Stomach (tissue), 9 donors: ENCODE measurements around the gene SRC. TPM values are rescaled to one million over a fixed set of nuclear protein-coding genes. Genes with fewer than 3 reads are reported as not detected.
A peak's percentile ranks its signal among the peaks of the same experiment; 100 is the strongest.

Experiments
- DNase-seq, 2 donors: peaks; one replicate each; pipeline versions ENCODE4 v3.0.0 to v3.0.0-alpha.2; 2013 to 2019
- H3K27ac ChIP-seq, 5 donors: fragments of 200-600 bp in 4 of 5; sonication (generic) in 4 of 5; one replicate each; pipeline ENCODE4 v1.5.1; 2013 to 2019; ENCODE audit warnings: mild to moderate bottlenecking in 1 of 5, moderate library complexity in 1 of 5
- H3K27me3 ChIP-seq, 3 donors: fragments of 200-600 bp; sonication (generic); one replicate each; pipeline ENCODE4 v1.5.1; 2017 to 2019; ENCODE audit warnings: mixed run types in 1 of 3
- H3K36me3 ChIP-seq, 4 donors: fragments of 200-600 bp; sonication (generic); 1 replicate in 3 of 4; 2 replicates in 1 of 4; pipeline ENCODE4 v1.5.1; 2016 to 2019
- H3K4me1 ChIP-seq, 4 donors: fragments of 200-600 bp; sonication (generic); one replicate each; pipeline ENCODE4 v1.5.1; 2016 to 2019
- H3K4me3 ChIP-seq, 4 donors: fragments of 200-600 bp; sonication (generic) in 3 of 4; one replicate each; pipeline ENCODE4 v1.5.1; 2016 to 2019; ENCODE audit warnings: mild to moderate bottlenecking in 1 of 4
- H3K9me3 ChIP-seq, 4 donors: fragments of 200-600 bp; sonication (generic); one replicate each; pipeline ENCODE4 v1.5.1; 2016 to 2019
- EP300 ChIP-seq: sonication (generic); formaldehyde crosslinking; IDR thresholded peaks from one replicate; pipeline ENCODE4 v1.6.1; 2017; ENCODE audit warnings: antibody characterized with exemption
- POLR2A ChIP-seq, 4 donors: fragments of 450-650 bp; IDR thresholded peaks; one replicate each; pipeline ENCODE4 v1.6.1; 2016; ENCODE audit warnings: antibody characterized with exemption in 4 of 4, control low read depth in 2 of 4, mild to moderate bottlenecking in 1 of 4, moderate library complexity in 1 of 4
- POLR2AphosphoS5 ChIP-seq, 3 donors: sonication (generic); formaldehyde crosslinking; IDR thresholded peaks; one replicate each; pipeline ENCODE4 v1.6.1; 2016; ENCODE audit warnings: antibody characterized with exemption in 3 of 3
- WGBS, 5 donors: extraction: QIAGEN DNeasy Blood & Tissue Kit in 3 of 5; methylation state at CpG; one replicate each; pipeline versions ENCODE4 v1.1.5 to v1.1.7; 2013 to 2018; 5-methylcytosine and 5-hydroxymethylcytosine counted together
- intact Hi-C: fragments of 100-400 bp; cut with DNase I; formaldehyde crosslinking; loops from one replicate; pipeline ENCODE4 v1.15.1; 2023; ENCODE audit warnings: low total_unique reads
- polyA plus RNA-seq, 3 donors: library from polyadenylated mRNA; stranded (reverse); fragments of 200-250 nt; gene quantifications; one replicate each; pipeline ENCODE4 v1.2.3, GENCODE V29; 2013
- total RNA-seq, 5 donors: library from RNA; depleted of rRNA; stranded (reverse); fragments of >200 nt; gene quantifications; one replicate each; pipeline versions ENCODE4 v1.1.0 to v1.2.3, GENCODE V29; 2014 to 2016
- TF ChIP-seq, protein P1 (sequence below), 7 experiments: fragments of 450-650 bp in 4 of 7; fragments of 200-600 bp in 3 of 7; sonication (generic) in 3 of 7; IDR thresholded peaks; one replicate each; pipeline ENCODE4 v1.5.1; 2016 to 2019; ENCODE audit warnings: antibody characterized with exemption in 7 of 7, control low read depth in 2 of 7, mild to moderate bottlenecking in 1 of 7
- donor health status: healthy with polysubstance abuse.
- donor health status: Bipolar disorder and iron deficiency.
- donor health status: healthy.

The SRC gene
- total and polyA plus RNA-seq, 8 donors: 31.6 to 471 (median 47.3) TPM

DNA sequence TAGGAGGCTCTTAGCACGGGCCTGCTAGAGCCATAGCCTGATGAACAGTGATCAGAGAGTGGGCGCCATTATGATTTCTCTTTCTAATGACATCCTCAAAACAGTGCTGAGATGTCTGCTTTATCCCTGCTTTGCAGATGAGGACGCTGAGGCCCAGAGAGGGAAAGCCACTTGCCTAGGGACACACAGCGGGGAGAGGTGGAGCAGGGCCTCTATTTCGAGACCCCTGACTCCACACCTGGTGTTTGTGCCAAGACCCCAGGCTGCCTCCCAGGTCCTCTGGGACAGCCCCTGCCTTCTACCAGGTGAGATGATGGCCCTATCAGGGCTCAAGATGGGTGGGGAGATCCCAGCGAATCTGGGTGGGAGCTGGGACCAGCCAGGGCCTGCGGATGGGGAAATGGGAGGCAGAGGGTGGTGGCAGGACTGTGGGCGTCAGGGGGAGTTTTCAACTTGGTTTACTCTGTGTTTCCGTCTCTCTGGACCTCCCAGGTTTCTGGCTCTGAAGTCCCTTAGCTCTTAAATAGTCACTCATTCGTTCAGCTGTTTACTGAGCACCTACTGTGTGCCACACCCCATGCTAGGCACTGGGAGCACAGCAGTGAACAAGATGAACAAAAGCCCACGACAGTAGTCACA lies 36.7 kb downstream of the SRC start:
- intact Hi-C loops: loop anchor here (10.0 kb wide), 1 partner anchor 152 kb away; no protein-coding TSS in a partner anchor
- H3K27me3 ChIP-seq: no peaks in the 10 kb centered on the region
- peak overlapping the region in 4 of 5 donors; percentile 25 to 79 (median 46) for H3K27ac ChIP-seq
- H3K4me3 ChIP-seq: no peak overlapping the region
- DNase-seq: peak in 1 of 2 donors; percentile 5
- no peaks in the 10 kb centered on the region for H3K9me3 ChIP-seq
- peaks cover 28 to 36% (median 29%) of the 10 kb centered on the region in 4 donors for H3K36me3 ChIP-seq
- no peak for TF ChIP-seq POLR2AphosphoS5 (IDR thresholded peaks at IDR 0.05)
- no peak for TF ChIP-seq EP300
- TF ChIP-seq POLR2A (IDR thresholded peaks at IDR 0.05): no peak
- TF ChIP-seq, protein P1, sequence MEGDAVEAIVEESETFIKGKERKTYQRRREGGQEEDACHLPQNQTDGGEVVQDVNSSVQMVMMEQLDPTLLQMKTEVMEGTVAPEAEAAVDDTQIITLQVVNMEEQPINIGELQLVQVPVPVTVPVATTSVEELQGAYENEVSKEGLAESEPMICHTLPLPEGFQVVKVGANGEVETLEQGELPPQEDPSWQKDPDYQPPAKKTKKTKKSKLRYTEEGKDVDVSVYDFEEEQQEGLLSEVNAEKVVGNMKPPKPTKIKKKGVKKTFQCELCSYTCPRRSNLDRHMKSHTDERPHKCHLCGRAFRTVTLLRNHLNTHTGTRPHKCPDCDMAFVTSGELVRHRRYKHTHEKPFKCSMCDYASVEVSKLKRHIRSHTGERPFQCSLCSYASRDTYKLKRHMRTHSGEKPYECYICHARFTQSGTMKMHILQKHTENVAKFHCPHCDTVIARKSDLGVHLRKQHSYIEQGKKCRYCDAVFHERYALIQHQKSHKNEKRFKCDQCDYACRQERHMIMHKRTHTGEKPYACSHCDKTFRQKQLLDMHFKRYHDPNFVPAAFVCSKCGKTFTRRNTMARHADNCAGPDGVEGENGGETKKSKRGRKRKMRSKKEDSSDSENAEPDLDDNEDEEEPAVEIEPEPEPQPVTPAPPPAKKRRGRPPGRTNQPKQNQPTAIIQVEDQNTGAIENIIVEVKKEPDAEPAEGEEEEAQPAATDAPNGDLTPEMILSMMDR (IDR thresholded peaks at IDR 0.05): no peak
- peaks cover 39 to 74% (median 55%) of the 10 kb centered on the region in 4 donors for H3K4me1 ChIP-seq
- 76 to 87% (median 83%) methylated on average over 11 of the region's 11 CpGs for WGBS, 5 donors

DNA sequence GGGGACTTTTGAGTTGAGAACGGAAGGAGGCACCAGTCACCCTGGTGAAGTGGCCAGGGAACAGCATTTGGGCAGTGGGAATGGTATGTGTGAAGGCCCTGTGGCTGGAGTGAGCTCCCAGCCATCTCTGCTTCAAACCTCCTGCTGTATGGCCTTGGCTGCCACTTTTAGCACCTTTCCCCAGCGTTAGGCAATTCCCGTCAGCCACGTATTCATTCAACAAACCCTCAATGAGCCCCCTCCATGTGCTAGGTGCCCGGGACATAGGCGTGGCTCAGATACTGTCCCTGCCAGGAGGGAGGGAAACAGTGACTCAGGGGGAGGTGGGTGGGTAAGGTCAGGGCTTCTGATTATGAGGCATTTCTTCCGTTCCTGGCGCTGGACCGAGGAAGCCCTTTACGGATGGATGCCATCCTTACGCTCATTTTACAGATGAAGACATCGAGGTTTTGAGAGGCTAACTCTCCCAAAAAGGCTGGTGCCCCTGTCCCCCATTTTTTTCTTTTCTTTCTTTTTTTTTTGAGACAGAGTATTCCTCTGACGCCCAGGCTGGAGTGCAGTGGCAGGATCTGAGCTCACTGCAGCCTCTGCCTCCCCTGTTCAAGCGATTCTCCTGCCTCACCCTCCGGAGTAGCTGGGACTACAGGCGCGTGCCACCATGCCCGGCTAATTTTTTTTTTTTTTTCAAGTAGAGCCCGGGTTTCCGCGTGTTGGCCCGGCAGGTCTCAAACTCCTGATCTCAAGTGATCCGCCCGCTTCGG lies 37.5 kb downstream of the SRC start:
- Histone ChIP-seq H3K9me3 (no peaks in the 10 kb centered on the region), H3K4me1 (peaks cover 38 to 71% (median 53%) of the 10 kb centered on the region in 4 donors), H3K27ac (peak overlapping the region in 4 of 5 donors; percentile 25 to 79 (median 50)), H3K27me3 (no peaks in the 10 kb centered on the region), H3K36me3 (peaks cover 29 to 41% (median 37%) of the 10 kb centered on the region in 4 donors), H3K4me3 (peak overlapping the region in 2 of 4 donors; percentile 46 to 50)
- 74 to 83% (median 77%) methylated on average over 21 to 25 of the region's 25 CpGs for WGBS, 5 donors
- intact Hi-C loops: loop anchor here (10.0 kb wide), 1 partner anchor 151 kb away; no protein-coding TSS in a partner anchor
- DNase-seq: peak; percentile 48 to 55
- TF ChIP-seq EP300: no peak
- TF ChIP-seq POLR2AphosphoS5 (IDR thresholded peaks at IDR 0.05): peak in 1 of 3 donors; percentile 37
- TF ChIP-seq POLR2A (IDR thresholded peaks at IDR 0.05): no peak
- TF ChIP-seq, protein P1 (IDR thresholded peaks at IDR 0.05): no peak

DNA sequence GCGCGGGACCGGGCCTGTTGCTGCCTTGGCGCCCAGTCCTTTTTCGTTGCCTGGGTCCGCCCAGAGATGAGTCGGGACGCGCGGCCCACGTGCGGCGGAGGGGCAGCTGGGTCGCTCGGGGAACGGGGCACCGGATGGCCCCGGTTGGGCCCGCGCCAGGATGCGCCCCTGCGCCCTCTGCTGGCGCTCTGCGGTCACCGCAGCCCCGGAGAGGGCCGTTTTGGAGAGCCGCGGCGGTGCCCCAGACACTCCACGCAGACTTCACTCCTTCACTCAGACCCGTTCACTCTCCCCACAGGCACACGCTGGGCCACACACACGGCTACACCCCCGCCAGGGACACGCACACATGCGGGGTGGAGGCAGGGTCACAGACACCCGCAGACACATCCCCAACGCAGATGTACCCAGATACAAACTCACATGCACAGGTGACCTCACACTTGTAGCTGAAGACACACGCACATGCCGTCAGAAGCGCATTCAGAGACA lies 38.8 kb downstream of the SRC start:
- H3K9me3 ChIP-seq: no peaks in the 10 kb centered on the region
- TF ChIP-seq, protein P1 (IDR thresholded peaks at IDR 0.05): peak in 5 of 7 experiments; percentile 81 to 95 (median 90)
- no peak for TF ChIP-seq EP300
- peak in 2 of 3 donors; percentile 29 to 69 for TF ChIP-seq POLR2AphosphoS5 (IDR thresholded peaks at IDR 0.05)
- no peak for TF ChIP-seq POLR2A (IDR thresholded peaks at IDR 0.05)
- peak; percentile 69 to 86 for DNase-seq
- peaks cover 29 to 53% (median 50%) of the 10 kb centered on the region in 4 donors for H3K36me3 ChIP-seq
- H3K4me1 ChIP-seq: peaks cover 27 to 58% (median 41%) of the 10 kb centered on the region in 4 donors
- H3K27me3 ChIP-seq: no peaks in the 10 kb centered on the region
- peak overlapping the region in 2 of 5 donors; percentile 63 to 79 for H3K27ac ChIP-seq
- H3K4me3 ChIP-seq: peak overlapping the region; percentile 41 to 50 (median 48)
- 18 to 38% (median 19%) methylated on average over 15 to 41 of the region's 42 CpGs for WGBS, 5 donors
- intact Hi-C loops: loop anchor here (5.0 to 10.0 kb wide), 2 partner anchors 112 to 150 kb away; no protein-coding TSS in a partner anchor

DNA sequence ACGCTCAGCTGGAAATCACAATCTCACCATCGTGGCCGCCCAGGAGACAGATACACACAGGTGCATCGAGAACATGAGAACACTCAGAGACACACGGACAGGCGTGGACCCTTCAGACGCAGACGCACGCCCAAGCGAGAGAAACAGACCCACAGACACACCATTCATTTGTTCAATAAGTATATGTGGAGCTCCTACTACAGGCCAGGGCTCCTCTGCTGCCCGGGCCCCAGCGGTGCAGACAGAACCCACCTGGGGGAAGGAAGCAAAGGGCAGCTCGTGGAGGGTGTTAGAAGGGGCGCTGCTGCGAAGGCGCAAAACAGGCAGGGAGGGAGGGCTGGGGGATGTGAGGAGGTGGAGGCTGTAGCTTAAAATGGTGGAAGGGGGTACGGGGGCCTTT lies 39.2 kb downstream of the SRC start:
- Histone ChIP-seq H3K4me1 (peaks cover 25 to 54% (median 36%) of the 10 kb centered on the region in 4 donors), H3K9me3 (no peaks in the 10 kb centered on the region), H3K4me3 (peak overlapping the region in 1 of 4 donors; percentile 50), H3K36me3 (peaks cover 29 to 58% (median 55%) of the 10 kb centered on the region in 4 donors), H3K27me3 (no peaks in the 10 kb centered on the region), H3K27ac (no peak overlapping the region)
- WGBS, 5 donors: 87 to 93% (median 90%) methylated on average over 16 to 17 of the region's 17 CpGs
- no peak for DNase-seq
- TF ChIP-seq POLR2AphosphoS5 (IDR thresholded peaks at IDR 0.05) (no peak), POLR2A (IDR thresholded peaks at IDR 0.05) (no peak), EP300 (no peak)
- TF ChIP-seq, protein P1 (IDR thresholded peaks at IDR 0.05): no peak
- intact Hi-C loops: loop anchor here (5.0 to 10.0 kb wide), 2 partner anchors 113 to 150 kb away; no protein-coding TSS in a partner anchor
